ENCODE results near the gene PRDX5. TPM values are rescaled to one million over a fixed set of nuclear protein-coding genes. Genes with fewer than 3 reads are reported as not detected.

The PRDX5 gene
- total RNA-seq, 1 experiment from 2014 or later: 205 TPM

DNA sequence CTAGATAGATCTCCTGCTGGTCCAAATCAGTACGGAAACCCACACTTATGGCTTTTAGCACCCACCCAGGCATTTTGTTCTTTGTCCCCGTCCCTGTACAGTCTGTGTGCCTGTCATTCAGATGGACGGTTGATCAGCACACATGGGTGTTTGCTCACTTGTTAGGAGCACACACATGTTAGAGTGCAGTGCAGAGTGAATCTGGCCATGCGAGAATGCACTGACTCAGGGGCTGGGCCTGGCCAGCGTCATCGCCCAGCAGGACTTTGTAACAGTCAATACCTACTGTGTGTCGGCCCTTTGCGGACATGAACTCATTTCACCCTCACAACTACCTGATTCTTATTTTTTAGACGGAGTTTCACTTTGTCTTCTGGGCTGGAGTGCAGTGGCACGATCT, 44.4 kb downstream of the PRDX5 start:
- peaks cover 29% of the 10 kb centered on the region for H3K4me1 ChIP-seq (ENCODE audit: low read length)
- no peak overlapping the region for H3K4me3 ChIP-seq (ENCODE audit: low read length)
- no peak overlapping the region for H2AFZ ChIP-seq (ENCODE audit: low read length)
- no peak overlapping the region for H3K27ac ChIP-seq (ENCODE audit: low read length)
- H3K9me3 ChIP-seq (ENCODE audit: low read length): no peaks in the 10 kb centered on the region
- H4K20me1 ChIP-seq (ENCODE audit: insufficient read depth, low read depth, low read length): peaks cover 4% of the 10 kb centered on the region; the same call in 1 of the 2 replicates
- H3K9me2 ChIP-seq (replicated peaks; ENCODE audit: insufficient read depth, low read length): no peaks in the 10 kb centered on the region
- no peaks in the 10 kb centered on the region for H3K27me3 ChIP-seq (ENCODE audit: low read length)
- no peak overlapping the region for H3K9ac ChIP-seq (ENCODE audit: low read length)
- peaks cover 18% of the 10 kb centered on the region; the same call in 1 of the 2 replicates for H3K36me3 ChIP-seq (ENCODE audit: insufficient read depth, low read length)
- H3K4me2 ChIP-seq (ENCODE audit: low read depth, low read length, poor library complexity, severe bottlenecking): no peak overlapping the region
- peaks cover 3% of the 10 kb centered on the region; the same call in 1 of the 2 replicates for H3K79me2 ChIP-seq (ENCODE audit: low read length)
- DNase-seq: no peak

- H3K9ac ChIP-seq (ENCODE audit: low read length): no peak overlapping the region
- DNase-seq: peak; percentile 36
- peaks cover 4% of the 10 kb centered on the region; the same call in 1 of the 2 replicates for H4K20me1 ChIP-seq (ENCODE audit: insufficient read depth, low read depth, low read length)
- peaks cover 18% of the 10 kb centered on the region; the same call in 1 of the 2 replicates for H3K36me3 ChIP-seq (ENCODE audit: insufficient read depth, low read length)
- H3K27ac ChIP-seq (ENCODE audit: low read length): no peak overlapping the region
- no peak overlapping the region for H3K4me2 ChIP-seq (ENCODE audit: low read depth, low read length, poor library complexity, severe bottlenecking)
- H3K79me2 ChIP-seq (ENCODE audit: low read length): peaks cover 1% of the 10 kb centered on the region; the same call in 1 of the 2 replicates
- peaks cover 12% of the 10 kb centered on the region for H3K4me1 ChIP-seq (ENCODE audit: low read length)
- H3K27me3 ChIP-seq (ENCODE audit: low read length): no peaks in the 10 kb centered on the region
- H2AFZ ChIP-seq (ENCODE audit: low read length): no peak overlapping the region
- H3K9me2 ChIP-seq (replicated peaks; ENCODE audit: insufficient read depth, low read length): no peaks in the 10 kb centered on the region
- H3K4me3 ChIP-seq (ENCODE audit: low read length): no peak overlapping the region
- no peaks in the 10 kb centered on the region for H3K9me3 ChIP-seq (ENCODE audit: low read length)
Observed at GRCh38 chr11:64364435-64364834, 46.5 kb downstream of the PRDX5 start.

- H3K4me2 ChIP-seq (ENCODE audit: low read depth, low read length, poor library complexity, severe bottlenecking): no peak overlapping the region
- DNase-seq: no peak
- peaks cover 7% of the 10 kb centered on the region for H3K4me1 ChIP-seq (ENCODE audit: low read length)
- no peaks in the 10 kb centered on the region for H3K27me3 ChIP-seq (ENCODE audit: low read length)
- H2AFZ ChIP-seq (ENCODE audit: low read length): no peak overlapping the region
- no peaks in the 10 kb centered on the region for H3K79me2 ChIP-seq (ENCODE audit: low read length)
- peaks cover 4% of the 10 kb centered on the region; the same call in 1 of the 2 replicates for H4K20me1 ChIP-seq (ENCODE audit: insufficient read depth, low read depth, low read length)
- no peak overlapping the region for H3K27ac ChIP-seq (ENCODE audit: low read length)
- no peaks in the 10 kb centered on the region for H3K9me3 ChIP-seq (ENCODE audit: low read length)
- no peaks in the 10 kb centered on the region for H3K9me2 ChIP-seq (replicated peaks; ENCODE audit: insufficient read depth, low read length)
- H3K4me3 ChIP-seq (ENCODE audit: low read length): no peak overlapping the region
- peaks cover 18% of the 10 kb centered on the region; the same call in 1 of the 2 replicates for H3K36me3 ChIP-seq (ENCODE audit: insufficient read depth, low read length)
- no peak overlapping the region for H3K9ac ChIP-seq (ENCODE audit: low read length)
Observed at GRCh38 chr11:64364911-64365310, 47.0 kb downstream of the PRDX5 start.

DNA sequence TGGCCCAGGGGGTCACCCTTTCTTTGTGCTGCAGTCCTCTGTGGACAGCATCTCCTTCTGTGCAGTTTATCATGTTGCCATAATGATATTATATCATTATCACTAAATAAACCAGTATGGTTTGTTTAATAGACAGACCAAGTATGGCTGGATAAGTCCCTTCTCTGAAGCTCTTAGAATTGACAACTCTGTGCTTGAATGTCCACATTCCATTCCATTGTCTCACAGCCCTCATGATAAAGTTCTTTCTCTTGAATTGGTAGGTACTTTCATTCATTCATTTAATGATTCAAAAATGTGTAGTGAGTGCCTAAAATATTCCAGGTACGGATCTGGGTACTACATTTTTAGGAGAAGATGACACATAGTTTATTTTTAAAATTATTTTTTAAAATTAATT, 48.8 kb downstream of the PRDX5 start:
- Histone ChIP-seq H2AFZ (ENCODE audit: low read length) (no peak overlapping the region), H3K9me3 (ENCODE audit: low read length) (no peaks in the 10 kb centered on the region), H3K4me2 (ENCODE audit: low read depth, low read length, poor library complexity, severe bottlenecking) (no peak overlapping the region), H3K4me1 (ENCODE audit: low read length) (no peaks in the 10 kb centered on the region), H3K27ac (ENCODE audit: low read length) (no peak overlapping the region), H3K9ac (ENCODE audit: low read length) (no peak overlapping the region), H3K27me3 (ENCODE audit: low read length) (no peaks in the 10 kb centered on the region), H3K4me3 (ENCODE audit: low read length) (no peak overlapping the region), H3K9me2 (replicated peaks; ENCODE audit: insufficient read depth, low read length) (no peaks in the 10 kb centered on the region), H3K79me2 (ENCODE audit: low read length) (no peaks in the 10 kb centered on the region), H4K20me1 (ENCODE audit: insufficient read depth, low read depth, low read length) (no peaks in the 10 kb centered on the region), H3K36me3 (ENCODE audit: insufficient read depth, low read length) (peaks cover 18% of the 10 kb centered on the region)
- DNase-seq: no peak

DNA sequence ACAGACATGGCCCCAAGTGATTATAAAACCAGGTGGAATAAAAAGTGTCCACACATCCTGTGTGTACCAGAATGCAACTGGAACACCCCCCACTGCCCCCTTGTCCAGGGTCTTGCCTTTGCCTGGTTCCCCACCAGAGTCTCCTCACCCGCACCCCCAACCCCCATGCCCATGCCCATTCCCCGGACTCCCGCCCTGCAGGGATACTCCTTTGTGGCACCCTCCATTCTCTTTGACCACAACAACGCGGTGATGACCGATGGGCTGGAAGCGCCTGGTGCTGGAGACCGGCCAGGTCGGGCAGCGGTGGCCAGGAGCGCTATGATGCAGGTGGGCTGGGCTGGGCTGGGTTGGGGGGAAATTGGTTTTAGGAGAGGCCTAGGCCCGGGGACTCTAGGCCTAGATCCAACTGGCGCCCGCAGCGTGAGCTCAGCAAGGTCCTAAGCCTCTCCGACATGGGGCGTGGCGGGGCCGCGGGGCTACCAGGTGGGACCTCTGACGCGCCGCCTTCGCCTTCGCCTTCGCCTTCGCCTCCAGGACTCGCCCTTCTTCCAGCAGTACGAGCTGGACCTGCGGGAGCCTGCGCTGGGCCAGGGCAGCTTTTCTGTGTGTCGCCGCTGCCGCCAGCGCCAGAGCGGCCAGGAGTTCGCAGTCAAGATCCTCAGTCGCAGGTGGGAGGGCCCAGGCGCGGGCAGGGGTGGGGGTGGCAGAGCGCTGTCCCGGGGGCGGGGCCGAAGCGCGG, 50.2 kb downstream of the PRDX5 start:
- Histone ChIP-seq H3K4me2 (ENCODE audit: low read depth, low read length, poor library complexity, severe bottlenecking) (no peak overlapping the region), H3K9ac (ENCODE audit: low read length) (no peak overlapping the region), H2AFZ (ENCODE audit: low read length) (no peak overlapping the region), H3K27ac (ENCODE audit: low read length) (no peak overlapping the region), H3K9me3 (ENCODE audit: low read length) (no peaks in the 10 kb centered on the region), H3K4me1 (ENCODE audit: low read length) (0 out of 2 replicates have a peak, but pooled peaks cover under 1% of the 10 kb centered on the region), H3K4me3 (ENCODE audit: low read length) (no peak overlapping the region), H4K20me1 (ENCODE audit: insufficient read depth, low read depth, low read length) (no peaks in the 10 kb centered on the region), H3K27me3 (ENCODE audit: low read length) (no peaks in the 10 kb centered on the region), H3K79me2 (ENCODE audit: low read length) (no peaks in the 10 kb centered on the region), H3K9me2 (replicated peaks; ENCODE audit: insufficient read depth, low read length) (no peaks in the 10 kb centered on the region), H3K36me3 (ENCODE audit: insufficient read depth, low read length) (peaks cover 16% of the 10 kb centered on the region)
- no peak for DNase-seq

DNA sequence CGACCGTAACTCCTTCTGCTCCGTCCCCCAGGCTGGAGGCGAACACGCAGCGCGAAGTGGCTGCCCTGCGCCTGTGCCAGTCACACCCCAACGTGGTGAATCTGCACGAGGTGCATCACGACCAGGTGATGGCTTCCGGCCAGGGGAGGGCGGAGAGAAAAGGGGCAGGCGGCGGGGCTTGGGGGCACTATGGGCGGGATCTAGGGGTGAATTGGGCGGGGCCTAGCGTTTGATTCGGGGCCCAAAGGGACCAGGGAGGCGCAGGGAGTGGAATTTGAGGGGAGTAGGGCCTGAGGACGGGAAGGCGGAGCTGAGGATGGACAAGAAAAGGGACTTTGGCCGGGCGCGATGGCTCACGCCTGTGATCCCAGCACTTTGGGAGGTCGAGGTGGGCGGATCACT, 50.8 kb downstream of the PRDX5 start:
- Histone ChIP-seq H3K27me3 (ENCODE audit: low read length) (no peaks in the 10 kb centered on the region), H3K9ac (ENCODE audit: low read length) (no peak overlapping the region), H3K27ac (ENCODE audit: low read length) (no peak overlapping the region), H2AFZ (ENCODE audit: low read length) (no peak overlapping the region), H3K36me3 (ENCODE audit: insufficient read depth, low read length) (peaks cover 16% of the 10 kb centered on the region), H3K9me2 (replicated peaks; ENCODE audit: insufficient read depth, low read length) (no peaks in the 10 kb centered on the region), H3K79me2 (ENCODE audit: low read length) (no peaks in the 10 kb centered on the region), H3K4me2 (ENCODE audit: low read depth, low read length, poor library complexity, severe bottlenecking) (no peak overlapping the region), H3K9me3 (ENCODE audit: low read length) (no peaks in the 10 kb centered on the region), H4K20me1 (ENCODE audit: insufficient read depth, low read depth, low read length) (no peaks in the 10 kb centered on the region), H3K4me1 (ENCODE audit: low read length) (peaks cover 4% of the 10 kb centered on the region), H3K4me3 (ENCODE audit: low read length) (no peak overlapping the region)
- DNase-seq: no peak

- no peaks in the 10 kb centered on the region for H3K9me3 ChIP-seq (ENCODE audit: low read length)
- H3K4me2 ChIP-seq (ENCODE audit: low read depth, low read length, poor library complexity, severe bottlenecking): no peak overlapping the region
- no peaks in the 10 kb centered on the region for H4K20me1 ChIP-seq (ENCODE audit: insufficient read depth, low read depth, low read length)
- H3K9ac ChIP-seq (ENCODE audit: low read length): no peak overlapping the region
- no peak overlapping the region for H3K4me3 ChIP-seq (ENCODE audit: low read length)
- peaks cover 16% of the 10 kb centered on the region for H3K36me3 ChIP-seq (ENCODE audit: insufficient read depth, low read length)
- no peaks in the 10 kb centered on the region for H3K9me2 ChIP-seq (replicated peaks; ENCODE audit: insufficient read depth, low read length)
- H2AFZ ChIP-seq (ENCODE audit: low read length): no peak overlapping the region
- H3K79me2 ChIP-seq (ENCODE audit: low read length): no peaks in the 10 kb centered on the region
- no peaks in the 10 kb centered on the region for H3K27me3 ChIP-seq (ENCODE audit: low read length)
- peaks cover 4% of the 10 kb centered on the region for H3K4me1 ChIP-seq (ENCODE audit: low read length)
- no peak overlapping the region for H3K27ac ChIP-seq (ENCODE audit: low read length)
- no peak for DNase-seq
Observed at GRCh38 chr11:64369440-64370421, 51.8 kb downstream of the PRDX5 start.

DNA sequence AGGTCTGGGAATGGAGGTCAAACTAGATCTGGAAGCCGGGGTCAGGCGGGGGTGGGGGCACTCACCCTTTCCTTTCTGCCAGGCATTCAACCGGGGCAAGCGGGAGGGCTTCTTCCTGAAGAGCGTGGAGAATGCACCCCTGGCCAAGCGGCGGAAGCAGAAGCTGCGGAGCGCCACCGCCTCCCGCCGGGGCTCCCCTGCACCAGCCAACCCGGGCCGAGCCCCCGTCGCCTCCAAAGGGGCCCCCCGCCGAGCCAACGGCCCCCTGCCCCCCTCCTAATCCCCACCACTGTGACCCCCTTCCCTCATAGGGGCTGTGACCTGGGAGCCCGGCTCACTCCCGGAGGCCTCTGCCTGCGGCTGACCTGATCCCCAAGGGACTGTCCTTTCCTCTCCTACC, 53.3 kb downstream of the PRDX5 start:
- H3K79me2 ChIP-seq (ENCODE audit: low read length): no peaks in the 10 kb centered on the region
- no peak for DNase-seq
- H3K27me3 ChIP-seq (ENCODE audit: low read length): no peaks in the 10 kb centered on the region
- peaks cover 8% of the 10 kb centered on the region for H3K36me3 ChIP-seq (ENCODE audit: insufficient read depth, low read length)
- H3K4me3 ChIP-seq (ENCODE audit: low read length): no peak overlapping the region
- H3K9me2 ChIP-seq (replicated peaks; ENCODE audit: insufficient read depth, low read length): no peaks in the 10 kb centered on the region
- no peaks in the 10 kb centered on the region for H3K9me3 ChIP-seq (ENCODE audit: low read length)
- H3K27ac ChIP-seq (ENCODE audit: low read length): no peak overlapping the region
- H4K20me1 ChIP-seq (ENCODE audit: insufficient read depth, low read depth, low read length): no peaks in the 10 kb centered on the region
- H3K9ac ChIP-seq (ENCODE audit: low read length): no peak overlapping the region
- peaks cover 4% of the 10 kb centered on the region for H3K4me1 ChIP-seq (ENCODE audit: low read length)
- no peak overlapping the region for H2AFZ ChIP-seq (ENCODE audit: low read length)
- no peak overlapping the region for H3K4me2 ChIP-seq (ENCODE audit: low read depth, low read length, poor library complexity, severe bottlenecking)

Data from Karpas-422 (cell line).